H1 (cell line): ENCODE results near the gene ARMCX1. TPM values are rescaled to one million over a fixed set of nuclear protein-coding genes. Genes with fewer than 3 reads are reported as not detected.

Experiments
- CTCF ChIA-PET: fragments of 300-600 bp; sonication (Branson Sonifier 250); formaldehyde crosslinking; loops from one replicate; lab custom pipeline; 2021; ENCODE audit not compliant: partially characterized antibody; lab: Charles Lee
- POLR2A ChIA-PET: fragments of 300-600 bp; sonication (Branson Sonifier 250); formaldehyde crosslinking; loops from one replicate; lab custom pipeline; 2021; ENCODE audit warnings: inconsistent platforms; ENCODE audit not compliant: partially characterized antibody; lab: Charles Lee
- DNase-seq, 2 experiments: peaks; one replicate each; pipeline versions ENCODE4 v3.0.0 to v3.0.0-alpha.2; 2010 to 2022; ENCODE audit warnings: low spot score in 2 of 2, low read depth in 1 of 2, mixed read lengths in 1 of 2
- FAIRE-seq: peaks from 2 replicates; lab custom pipeline; 2011; peaks lifted over from hg19 to GRCh38; lab: Jason Lieb, UNC
- H2AFZ ChIP-seq: 2 replicates; pipeline ENCODE4 v1.8.1; 2012; ENCODE audit warnings: low read length, inconsistent platforms
- H2AK5ac ChIP-seq: 2 replicates; pipeline ENCODE4 v1.6.1; 2013; ENCODE audit warnings: low read depth, low read length
- H2BK120ac ChIP-seq: replicated peaks from 2 replicates; pipeline ENCODE3; 2013; ENCODE audit warnings: low read depth, low read length, inconsistent platforms
- H2BK12ac ChIP-seq: 2 replicates; pipeline ENCODE4 v1.6.1; 2013; ENCODE audit warnings: low read depth, low read length
- H2BK15ac ChIP-seq: 2 replicates; pipeline ENCODE4 v1.6.1; 2013; ENCODE audit warnings: low read length
- H2BK20ac ChIP-seq: 2 replicates; pipeline ENCODE4 v1.6.1; 2013; ENCODE audit warnings: low read length
- H2BK5ac ChIP-seq: 2 replicates; pipeline ENCODE4 v1.6.1; 2013; ENCODE audit warnings: low read depth, low read length
- H3K14ac ChIP-seq: 2 replicates; pipeline ENCODE4 v1.6.1; 2013; ENCODE audit warnings: inconsistent platforms; ENCODE audit not compliant: insufficient read length
- H3K18ac ChIP-seq: 2 replicates; pipeline ENCODE4 v1.6.1; 2013; ENCODE audit warnings: low read length; ENCODE audit errors: extremely low read depth
- H3K23ac ChIP-seq: 2 replicates; pipeline ENCODE4 v1.6.1; 2013; ENCODE audit warnings: inconsistent platforms; ENCODE audit not compliant: insufficient read length
- H3K23me2 ChIP-seq: 2 replicates; pipeline ENCODE4 v1.6.1; 2013; ENCODE audit warnings: low read depth, low read length
- H3K27ac ChIP-seq: 2 replicates; pipeline ENCODE4 v1.6.1; 2011; ENCODE audit warnings: low read depth, low read length, inconsistent platforms
- H3K27me3 ChIP-seq, 4 experiments: replicated peaks in 1 of 4; 1 replicate in 1 of 4; 2 replicates in 3 of 4; pipeline versions ENCODE4 v1.6.1 to v1.8.1; 2011 to 2013; ENCODE audit warnings: low read length in 3 of 4, mild to moderate bottlenecking in 3 of 4, inconsistent platforms in 2 of 4, mixed read lengths in 2 of 4, moderate library complexity in 1 of 4; ENCODE audit not compliant: control insufficient read depth in 3 of 4, insufficient read depth in 3 of 4; ENCODE audit errors: extremely low read depth in 1 of 4
- H3K36me3 ChIP-seq, 4 experiments: 2 replicates each; pipeline versions ENCODE4 v1.6.1 to v1.8.1; 2011 to 2013; ENCODE audit warnings: mild to moderate bottlenecking in 4 of 4, low read length in 3 of 4, moderate library complexity in 2 of 4, control low read depth in 1 of 4, inconsistent platforms in 1 of 4; ENCODE audit not compliant: insufficient read depth in 4 of 4, control insufficient read depth in 2 of 4
- H3K4ac ChIP-seq: replicated peaks from 2 replicates; pipeline ENCODE3; 2013; ENCODE audit warnings: low read length, low read depth, mixed read lengths, inconsistent platforms; ENCODE audit not compliant: insufficient read length
- H3K4me1 ChIP-seq, 4 experiments: replicated peaks in 1 of 4; 1 replicate in 1 of 4; 2 replicates in 3 of 4; pipeline versions ENCODE4 v1.6.1 to v1.8.1; 2011 to 2013; ENCODE audit warnings: low read length in 3 of 4, inconsistent platforms in 2 of 4, mixed read lengths in 1 of 4; ENCODE audit not compliant: insufficient read depth in 4 of 4, control insufficient read depth in 3 of 4
- H3K4me2 ChIP-seq, 2 experiments: 2 replicates each; pipeline versions ENCODE4 v1.6.1 to v1.8.1; 2011 to 2013; ENCODE audit warnings: low read depth in 2 of 2, low read length in 2 of 2, control low read depth in 1 of 2, inconsistent platforms in 1 of 2, mild to moderate bottlenecking in 1 of 2; ENCODE audit not compliant: insufficient read depth in 1 of 2
- H3K4me3 ChIP-seq, 4 experiments: fragments of 200-600, 300-600 bp in 1 of 4; sonication (generic), shearing (Covaris generic), sonication (Bioruptor Twin) in 1 of 4; 2 replicates each; pipeline versions ENCODE4 v1.5.1 to v1.8.1; 2011 to 2016; ENCODE audit warnings: low read length in 4 of 4, low read depth in 3 of 4, control low read depth in 2 of 4, inconsistent platforms in 2 of 4, mild to moderate bottlenecking in 2 of 4, mixed read lengths in 1 of 4, moderate library complexity in 1 of 4; ENCODE audit not compliant: insufficient read depth in 2 of 4; ENCODE audit errors: extremely low read depth in 1 of 4
- H3K56ac ChIP-seq: replicated peaks from 2 replicates; pipeline ENCODE3; 2013; ENCODE audit warnings: low read depth, mild to moderate bottlenecking, mixed read lengths, low read length, inconsistent platforms; ENCODE audit not compliant: insufficient read length
- H3K79me1 ChIP-seq: 2 replicates; pipeline ENCODE4 v1.6.1; 2013; ENCODE audit warnings: low read depth, low read length, control low read depth
- H3K79me2 ChIP-seq, 2 experiments: 2 replicates each; pipeline versions ENCODE4 v1.6.1 to v1.8.1; 2012 to 2013; ENCODE audit warnings: low read length in 2 of 2, mild to moderate bottlenecking in 2 of 2, inconsistent platforms in 1 of 2; ENCODE audit not compliant: insufficient read depth in 2 of 2, control insufficient read depth in 1 of 2
- H3K9ac ChIP-seq, 4 experiments: replicated peaks in 1 of 4; 1 replicate in 1 of 4; 2 replicates in 3 of 4; pipeline versions ENCODE4 v1.6.1 to v1.8.1; 2011 to 2013; ENCODE audit warnings: low read depth in 3 of 4, low read length in 3 of 4, control low read depth in 2 of 4, mild to moderate bottlenecking in 2 of 4, moderate library complexity in 2 of 4, inconsistent platforms in 1 of 4; ENCODE audit errors: extremely low read depth in 1 of 4
- H3K9me3 ChIP-seq, 2 experiments: 2 replicates each; pipeline versions ENCODE4 v1.6.1 to v1.8.1; 2012 to 2013; ENCODE audit warnings: mild to moderate bottlenecking in 2 of 2, moderate library complexity in 2 of 2, control low read depth in 1 of 2, inconsistent platforms in 1 of 2, low read depth in 1 of 2, low read length in 1 of 2, mixed read lengths in 1 of 2; ENCODE audit not compliant: insufficient read depth in 2 of 2
- H4K20me1 ChIP-seq, 2 experiments: replicated peaks in 1 of 2; 2 replicates each; pipeline versions ENCODE3 to v1.8.1; 2011 to 2013; ENCODE audit warnings: inconsistent platforms in 2 of 2, low read length in 2 of 2, mild to moderate bottlenecking in 1 of 2; ENCODE audit not compliant: insufficient read depth in 2 of 2, control insufficient read depth in 1 of 2
- H4K5ac ChIP-seq: 2 replicates; pipeline ENCODE4 v1.6.1; 2013; ENCODE audit warnings: low read length, low read depth, mixed read lengths, inconsistent platforms; ENCODE audit not compliant: insufficient read length
- H4K8ac ChIP-seq: 2 replicates; pipeline ENCODE4 v1.8.0; 2013; ENCODE audit warnings: mild to moderate bottlenecking, moderate library complexity, low read length, inconsistent platforms; ENCODE audit not compliant: insufficient read depth; ENCODE audit errors: extremely low read depth
- H4K91ac ChIP-seq: replicated peaks from 2 replicates; pipeline ENCODE3; 2013; ENCODE audit warnings: low read length, mixed read lengths, inconsistent platforms; ENCODE audit not compliant: insufficient read length
- GTF2F1 ChIP-seq: IDR thresholded peaks from 2 replicates; pipeline ENCODE4 v1.6.1; 2012; ENCODE audit warnings: low read depth, low read length, improper control_type of control experiment, borderline replicate concordance
- JUN ChIP-seq: IDR thresholded peaks from 2 replicates; pipeline ENCODE4 v1.6.1; 2011; ENCODE audit warnings: low read depth, mild to moderate bottlenecking, improper control_type of control experiment, low read length
- RAD21 ChIP-seq, 2 experiments: IDR thresholded peaks in 1 of 2; conservative IDR thresholded peaks in 1 of 2; 2 replicates each; pipeline ENCODE4 v1.6.1; 2011; ENCODE audit warnings: low read depth in 2 of 2, low read length in 2 of 2, improper control_type of control experiment in 1 of 2, inconsistent platforms in 1 of 2, mild to moderate bottlenecking in 1 of 2, moderate library complexity in 1 of 2
- SIRT6 ChIP-seq: IDR thresholded peaks from one replicate; pipeline ENCODE4 v1.7.1; 2012; ENCODE audit warnings: low read length, inconsistent platforms
- SUZ12 ChIP-seq: fragments of 200-600 bp; sonication (generic); IDR thresholded peaks from 2 replicates; pipeline ENCODE4 v1.6.1; 2012; ENCODE audit warnings: mild to moderate bottlenecking, inconsistent platforms, low read length, moderate library complexity, mixed read lengths
- TAF1 ChIP-seq: IDR thresholded peaks from 2 replicates; pipeline ENCODE4 v1.6.1; 2011; ENCODE audit warnings: mild to moderate bottlenecking, low read depth, low read length
- ZNF274 ChIP-seq: IDR thresholded peaks from 2 replicates; pipeline ENCODE4 v1.7.0; 2012; ENCODE audit warnings: low read length, borderline replicate concordance; ENCODE audit errors: extremely low read depth
- WGBS, 2 experiments: shearing (Covaris generic) in 1 of 2; methylation state at CpG; one replicate each; pipeline versions ENCODE4 v1.1.6 to v1.1.7; 2013 to 2015; ENCODE audit warnings: low lambda C conversion rate in 2 of 2, mixed read lengths in 2 of 2, inconsistent platforms in 1 of 2, low coverage in 1 of 2, missing lambda C conversion rate in 1 of 2; ENCODE audit not compliant: insufficient replicate concordance in 2 of 2, insufficient coverage in 1 of 2, insufficient read length in 1 of 2; ENCODE audit errors: extremely low coverage in 1 of 2, missing lambda C conversion rate in 1 of 2; 5-methylcytosine and 5-hydroxymethylcytosine counted together
- polyA plus RNA-seq, 7 experiments: library from polyadenylated mRNA; depleted of rRNA in 3 of 7; stranded (reverse) in 5 of 7; unstranded in 2 of 7; fragments of >200 nt in 5 of 7; fragments of 200-250 nt in 2 of 7; gene quantifications; 1 replicate in 5 of 7; 2 replicates in 1 of 7; 4 replicates in 1 of 7; pipeline versions ENCODE4 v1.2.1 to v1.2.3, GENCODE V29; 2011 to 2013; ENCODE audit warnings: missing spikeins in 2 of 7, mixed read lengths in 2 of 7
- total RNA-seq: library from RNA; stranded (reverse); fragmentation: NEBNext Ultra II Directional; extraction: Animal tissue kit (Norgen Biotek cat#: 25700); gene quantifications from 2 replicates; pipeline ENCODE4 v1.2.1, GENCODE V29; 2021
- TF ChIP-seq, protein P1 (sequence below): IDR thresholded peaks from 2 replicates; pipeline ENCODE4 v1.6.1; 2011; ENCODE audit warnings: low read length, improper control_type of control experiment
- TF ChIP-seq, protein P2 (sequence below), 3 experiments: IDR thresholded peaks; 1 replicate in 2 of 3; 2 replicates in 1 of 3; pipeline versions ENCODE4 v1.5.1 to v1.6.1; 2011; ENCODE audit warnings: low read length in 3 of 3, mild to moderate bottlenecking in 3 of 3, inconsistent platforms in 2 of 3, low read depth in 1 of 3, moderate library complexity in 1 of 3; ENCODE audit not compliant: insufficient read depth in 1 of 3; ENCODE audit errors: control extremely low read depth in 1 of 3

The ARMCX1 gene
- total and polyA plus RNA-seq, 2 of the 8 experiments (the other 6 are each of a cell fraction or from before 2014, with no cell fraction given), result 12.5 to 29.1 TPM

DNA sequence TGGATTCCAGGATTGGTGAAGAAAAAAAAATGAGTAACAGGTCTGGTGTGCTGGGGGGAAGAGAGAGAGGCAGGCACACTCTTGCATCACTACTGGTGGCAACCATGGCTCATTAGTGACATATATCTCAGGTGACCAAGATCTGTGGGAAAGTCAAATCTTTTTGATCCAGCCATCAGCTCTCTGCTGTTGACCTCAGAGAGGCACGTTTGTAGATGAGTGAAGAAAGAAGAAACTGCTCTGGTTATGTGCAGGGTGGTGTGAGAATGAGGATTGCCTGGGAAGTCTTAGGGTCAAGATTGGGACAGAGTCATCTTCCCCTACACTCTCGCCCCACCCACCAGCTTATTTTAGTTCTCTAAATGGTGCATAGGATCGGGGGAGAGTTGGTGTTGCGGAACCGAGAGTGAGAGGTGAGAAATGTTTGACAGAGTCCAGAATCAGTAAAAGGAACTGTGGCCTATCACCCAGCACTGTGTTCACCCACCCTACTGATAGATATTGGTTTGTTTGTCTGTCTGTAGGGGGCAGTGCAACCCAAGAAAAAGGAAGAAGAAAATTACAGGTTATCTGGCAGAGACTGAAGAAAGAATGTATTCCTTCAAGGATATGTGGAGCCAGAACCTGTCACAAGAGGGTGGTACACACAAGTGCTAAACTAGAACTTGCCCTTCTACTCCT lies 45.5 kb downstream of the ARMCX1 start:
- H4K91ac ChIP-seq, result no peak overlapping the region
- whole genome bisulfite sequencing, 2 experiments, result 17% methylated on average over 5 of the region's 5 CpGs; no CpG with 5 or more reads in 1 of the 2 experiments
- no peaks in the 10 kb centered on the region for H3K36me3 ChIP-seq
- no peak overlapping the region for H3K9ac ChIP-seq
- H4K8ac ChIP-seq, result no peak overlapping the region
- no peak overlapping the region for H2BK5ac ChIP-seq
- no peak overlapping the region for H2BK12ac ChIP-seq
- H3K4ac ChIP-seq, result no peak overlapping the region
- no peak overlapping the region for H3K56ac ChIP-seq
- no peak overlapping the region for H3K4me3 ChIP-seq
- H3K27me3 ChIP-seq, result no peaks in the 10 kb centered on the region
- no peaks in the 10 kb centered on the region for H4K20me1 ChIP-seq
- no peaks in the 10 kb centered on the region for H3K4me1 ChIP-seq
- no peaks in the 10 kb centered on the region for H3K79me1 ChIP-seq
- TF ChIP-seq ZNF274 (no peak), SUZ12 (no peak), TAF1 (no peak), JUN (no peak), SIRT6 (no peak), GTF2F1 (no peak), RAD21 (IDR thresholded peaks at IDR 0.05 in 1 of 2, conservative IDR thresholded peaks at IDR 0.05 in 1 of 2; ENCODE audit: low read depth in 2 of 2, low read length in 2 of 2) (peak; percentile 85 to 88)
- TF ChIP-seq, protein P1, sequence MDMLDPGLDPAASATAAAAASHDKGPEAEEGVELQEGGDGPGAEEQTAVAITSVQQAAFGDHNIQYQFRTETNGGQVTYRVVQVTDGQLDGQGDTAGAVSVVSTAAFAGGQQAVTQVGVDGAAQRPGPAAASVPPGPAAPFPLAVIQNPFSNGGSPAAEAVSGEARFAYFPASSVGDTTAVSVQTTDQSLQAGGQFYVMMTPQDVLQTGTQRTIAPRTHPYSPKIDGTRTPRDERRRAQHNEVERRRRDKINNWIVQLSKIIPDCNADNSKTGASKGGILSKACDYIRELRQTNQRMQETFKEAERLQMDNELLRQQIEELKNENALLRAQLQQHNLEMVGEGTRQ, result no peak
- TF ChIP-seq, protein P2, sequence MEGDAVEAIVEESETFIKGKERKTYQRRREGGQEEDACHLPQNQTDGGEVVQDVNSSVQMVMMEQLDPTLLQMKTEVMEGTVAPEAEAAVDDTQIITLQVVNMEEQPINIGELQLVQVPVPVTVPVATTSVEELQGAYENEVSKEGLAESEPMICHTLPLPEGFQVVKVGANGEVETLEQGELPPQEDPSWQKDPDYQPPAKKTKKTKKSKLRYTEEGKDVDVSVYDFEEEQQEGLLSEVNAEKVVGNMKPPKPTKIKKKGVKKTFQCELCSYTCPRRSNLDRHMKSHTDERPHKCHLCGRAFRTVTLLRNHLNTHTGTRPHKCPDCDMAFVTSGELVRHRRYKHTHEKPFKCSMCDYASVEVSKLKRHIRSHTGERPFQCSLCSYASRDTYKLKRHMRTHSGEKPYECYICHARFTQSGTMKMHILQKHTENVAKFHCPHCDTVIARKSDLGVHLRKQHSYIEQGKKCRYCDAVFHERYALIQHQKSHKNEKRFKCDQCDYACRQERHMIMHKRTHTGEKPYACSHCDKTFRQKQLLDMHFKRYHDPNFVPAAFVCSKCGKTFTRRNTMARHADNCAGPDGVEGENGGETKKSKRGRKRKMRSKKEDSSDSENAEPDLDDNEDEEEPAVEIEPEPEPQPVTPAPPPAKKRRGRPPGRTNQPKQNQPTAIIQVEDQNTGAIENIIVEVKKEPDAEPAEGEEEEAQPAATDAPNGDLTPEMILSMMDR (IDR thresholded peaks at IDR 0.05; ENCODE audit: control extremely low read depth in 1 of 3, insufficient read depth in 1 of 3, low read depth in 1 of 3, low read length in 3 of 3), result peak in 2 of 3 experiments; percentile 72; a peak in 3 of 4 replicates
- ChIA-PET CTCF (interaction anchor here (0.6 to 2.0 kb wide), 6 partner anchors 57 to 1111 kb away, joined by 3 to 7 read pairs (median 3); no protein-coding TSS in a partner anchor), POLR2A (no interaction called here)
- FAIRE-seq (peak; percentile 96), DNase-seq (no peak)
- no peaks in the 10 kb centered on the region for H3K9me3 ChIP-seq
- no peak overlapping the region for H2BK15ac ChIP-seq
- H3K23me2 ChIP-seq, result no peaks in the 10 kb centered on the region
- no peak overlapping the region for H3K14ac ChIP-seq
- H3K23ac ChIP-seq, result no peak overlapping the region
- no peak overlapping the region for H4K5ac ChIP-seq
- no peak overlapping the region for H3K4me2 ChIP-seq
- no peak overlapping the region for H3K27ac ChIP-seq
- no peak overlapping the region for H3K18ac ChIP-seq
- no peak overlapping the region for H2BK120ac ChIP-seq
- no peak overlapping the region; the same call in 1 of the 2 replicates for H2AFZ ChIP-seq
- no peaks in the 10 kb centered on the region for H3K79me2 ChIP-seq
- H2BK20ac ChIP-seq, result no peak overlapping the region
- no peak overlapping the region for H2AK5ac ChIP-seq
